Hematopoietic multipotent progenitor cell treated with erythropoietin and hydrocortisone succinate and interleukin-3 and kit ligand, for 6 days (in vitro differentiated cells): Measurements from ENCODE around the gene TNFAIP3.

Source experiments
- DNase-seq: peaks from one replicate; pipeline ENCODE4 v3.0.0-alpha.2; 2015

TNFAIP3 gene

GRCh38 chr6:137845460-137845859, 21.6 kb upstream of the TNFAIP3 start:
- DNase-seq: peak; percentile 65

GRCh38 chr6:137846274-137846673, 20.8 kb upstream of the TNFAIP3 start:
- no peak for DNase-seq

DNA sequence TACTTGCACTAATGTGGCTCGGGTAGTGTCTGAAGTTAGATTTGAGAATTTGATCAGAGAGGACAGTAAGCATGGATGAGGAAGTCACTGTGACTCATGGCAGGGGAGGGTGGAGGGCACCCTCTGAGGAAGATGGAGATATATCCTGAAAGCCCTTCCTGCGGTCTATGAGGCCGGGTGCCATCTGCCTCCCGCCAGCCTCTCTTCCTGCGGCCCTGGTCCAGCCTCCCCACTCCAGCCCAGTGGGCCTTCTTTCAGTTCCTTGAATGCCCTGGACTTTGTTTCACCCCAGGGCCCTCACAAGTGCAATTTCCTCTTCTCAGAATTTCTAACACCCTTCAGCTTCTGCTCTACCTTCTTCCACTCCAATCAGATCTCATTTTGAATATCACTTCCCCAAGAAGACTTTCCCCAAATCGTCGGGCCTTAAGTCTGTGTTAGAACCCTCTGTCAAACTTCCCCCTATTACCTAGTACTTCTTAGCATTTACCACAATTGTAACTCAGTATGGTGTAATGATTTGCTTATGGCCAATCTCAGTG, 20.2 kb upstream of the TNFAIP3 start:
- peak; percentile 45 for DNase-seq

- DNase-seq: no peak
Observed at GRCh38 chr6:137847748-137848147, 19.3 kb upstream of the TNFAIP3 start.

- no peak for DNase-seq
Observed at GRCh38 chr6:137848672-137849071, 18.4 kb upstream of the TNFAIP3 start.

GRCh38 chr6:137849181-137849980, 17.7 kb upstream of the TNFAIP3 start:
- no peak for DNase-seq

GRCh38 chr6:137849981-137850714, 16.9 kb upstream of the TNFAIP3 start:
- no peak for DNase-seq

GRCh38 chr6:137850816-137851602, 16.1 kb upstream of the TNFAIP3 start:
- DNase-seq: peak; percentile 80

- no peak for DNase-seq
Observed at GRCh38 chr6:137851669-137852068, 15.4 kb upstream of the TNFAIP3 start.

- no peak for DNase-seq
Observed at GRCh38 chr6:137852346-137852745, 14.7 kb upstream of the TNFAIP3 start.

DNA sequence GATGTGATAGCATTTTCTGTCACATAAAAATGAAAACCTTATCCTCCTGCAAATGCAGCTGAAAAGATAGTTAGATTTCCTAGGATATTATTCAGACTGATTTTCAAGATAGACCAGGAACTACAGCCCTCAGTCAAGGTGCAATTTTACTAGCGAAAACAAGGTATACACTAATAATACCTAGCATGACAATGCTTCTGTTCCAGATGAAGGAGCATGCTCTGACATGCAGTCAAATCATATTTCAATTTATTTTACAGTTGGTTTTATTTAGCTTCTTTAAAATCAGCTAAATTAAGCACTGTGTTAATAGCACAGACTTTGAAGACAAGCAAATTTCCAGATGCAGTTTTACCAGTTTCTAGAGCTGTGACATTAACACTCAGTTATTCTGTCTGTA, 14.2 kb upstream of the TNFAIP3 start:
- DNase-seq: no peak

GRCh38 chr6:137853569-137854213, 13.4 kb upstream of the TNFAIP3 start:
- peak; percentile 34 for DNase-seq

DNA sequence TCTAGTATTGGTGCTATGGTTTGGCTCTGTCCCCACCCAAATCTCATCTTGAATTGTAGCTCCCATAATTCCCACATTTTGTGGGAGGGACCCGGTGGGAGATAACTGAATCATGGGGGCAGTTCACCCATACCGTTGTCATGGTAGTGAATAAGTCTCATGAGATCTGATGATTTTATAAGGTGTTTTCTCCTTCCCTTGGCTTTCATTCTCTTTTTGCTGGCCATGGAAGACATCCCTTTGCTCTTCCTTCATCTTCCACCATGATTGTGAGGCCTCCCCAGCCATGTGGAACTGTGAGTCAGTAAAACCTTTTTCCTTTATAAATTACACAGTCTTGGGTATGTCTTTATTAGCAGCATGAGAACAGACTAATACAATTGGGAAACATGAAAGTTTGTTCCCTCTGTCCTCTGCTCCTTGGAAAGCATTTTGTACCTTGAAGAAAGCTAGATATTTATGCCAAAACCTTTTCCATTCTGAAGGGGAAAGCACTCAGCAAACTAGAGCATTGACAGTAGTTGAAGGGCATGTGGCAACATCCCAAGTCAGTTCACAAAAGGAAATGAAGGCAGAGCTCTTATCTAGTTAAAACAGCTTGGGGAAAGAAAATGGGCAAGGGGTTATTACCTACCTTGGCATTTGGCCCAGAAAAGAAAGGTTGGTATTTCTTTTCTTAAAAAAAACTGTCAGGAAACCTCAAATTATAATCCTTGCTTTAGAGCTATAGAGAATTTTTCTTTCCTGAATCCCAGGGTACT, 10.7 kb upstream of the TNFAIP3 start:
- peak; percentile 94 for DNase-seq

GRCh38 chr6:137859025-137859424, 8.0 kb upstream of the TNFAIP3 start:
- DNase-seq: no peak

GRCh38 chr6:137860394-137861005, 6.6 kb upstream of the TNFAIP3 start:
- peak; percentile 50 for DNase-seq

GRCh38 chr6:137861550-137862337, 5.3 kb upstream of the TNFAIP3 start:
- DNase-seq: no peak

DNA sequence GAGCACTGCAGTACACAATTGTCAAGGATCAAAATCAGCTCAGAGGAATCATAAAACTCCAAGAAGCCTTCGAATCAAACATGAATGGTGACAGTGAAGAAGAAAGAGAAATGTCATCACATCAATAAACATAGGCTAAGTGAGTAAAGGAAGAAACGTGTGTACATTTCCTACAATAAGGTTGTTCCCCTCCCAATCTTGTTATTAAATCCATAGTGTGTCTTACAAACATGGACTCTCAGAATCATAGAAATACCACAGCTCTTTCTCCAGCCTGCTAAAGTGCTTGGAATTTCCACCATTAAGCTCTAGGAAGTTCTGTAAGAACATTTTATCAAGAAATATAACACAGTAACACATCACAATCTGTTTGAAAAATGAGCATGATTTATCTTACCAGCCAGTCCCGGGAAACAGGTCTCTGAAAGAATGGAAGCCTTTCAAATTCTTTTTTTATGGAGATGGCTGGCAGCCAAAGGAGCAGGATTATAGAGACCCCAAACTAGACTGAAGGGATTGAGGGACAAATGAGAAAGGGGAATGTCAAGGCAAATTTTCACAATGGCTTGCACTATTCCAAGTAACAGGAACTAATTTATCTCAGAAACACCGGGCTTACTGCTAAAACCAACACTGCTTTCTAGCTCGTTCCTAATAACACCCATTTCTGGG, 4.5 kb upstream of the TNFAIP3 start:
- DNase-seq: no peak

DNA sequence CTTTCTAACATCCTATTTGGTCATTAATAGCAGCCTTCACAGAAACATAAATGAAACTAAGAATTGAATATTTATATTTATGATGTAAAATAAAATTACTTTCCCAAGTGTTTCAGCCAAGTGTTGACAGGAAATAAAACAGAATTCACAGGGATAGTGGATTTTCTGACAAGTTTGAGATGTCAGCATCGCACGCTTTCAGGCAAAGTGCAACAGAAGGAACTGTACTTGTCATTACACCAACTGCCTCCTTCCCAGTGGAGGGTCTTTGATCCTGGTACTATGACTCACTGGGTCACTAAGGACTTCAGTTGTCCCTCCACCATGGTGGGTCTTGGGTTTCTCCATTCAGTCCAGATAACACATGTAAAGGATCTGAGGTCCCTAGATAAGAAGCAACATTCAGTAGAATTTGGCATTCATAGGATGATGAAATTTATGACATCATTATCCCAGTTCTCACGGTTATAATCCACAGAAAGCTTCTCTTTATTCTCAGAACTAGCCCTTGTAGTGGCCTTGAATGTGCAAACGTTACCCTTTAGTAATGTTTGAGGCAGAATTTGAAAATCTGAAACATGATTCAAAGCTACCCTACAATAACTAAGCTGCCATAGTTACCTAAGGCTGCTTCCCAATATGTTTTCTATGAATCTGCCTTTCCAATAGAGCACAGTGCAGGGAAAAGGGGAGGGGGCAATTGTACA, 3.8 kb upstream of the TNFAIP3 start:
- DNase-seq: peak; percentile 80

DNA sequence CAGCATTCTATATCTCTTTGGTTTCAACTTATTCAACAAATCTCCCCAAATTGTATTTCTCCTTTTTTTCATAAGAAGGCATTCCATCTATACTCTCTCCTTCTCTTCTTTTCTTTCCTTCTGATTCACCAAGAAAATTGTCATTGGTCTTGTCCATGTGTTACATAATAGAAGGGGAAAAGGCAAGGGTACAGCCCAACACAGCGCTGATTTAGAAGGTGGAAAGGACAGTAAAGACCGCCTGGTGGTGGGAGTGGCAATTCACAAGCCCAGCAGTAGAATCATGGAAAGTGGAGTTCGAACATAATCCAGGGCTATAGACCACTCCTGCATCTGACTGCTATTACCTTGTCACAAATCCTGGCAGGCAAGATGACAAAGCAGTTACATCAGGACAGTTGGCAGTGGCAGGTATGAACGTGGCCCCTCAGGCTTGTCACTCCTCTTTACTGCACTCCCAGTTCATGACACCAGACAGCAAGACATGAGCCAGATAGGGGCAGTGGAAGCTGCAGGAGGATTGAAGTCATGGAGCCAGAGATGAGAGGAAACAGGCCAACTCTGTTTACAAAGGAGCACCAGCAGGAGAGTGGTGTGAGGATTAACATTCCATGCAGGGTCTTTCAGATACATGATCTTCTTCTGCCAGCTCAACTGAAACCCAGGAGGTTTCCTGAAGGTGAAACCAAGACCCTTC, 2.1 kb upstream of the TNFAIP3 start:
- DNase-seq: no peak
